K562 (cell line): ENCODE measurements around the gene EN1. TPM values are rescaled to one million over a fixed set of nuclear protein-coding genes. Genes with fewer than 3 reads are reported as not detected.

Source experiments
- CREB3 ChIP-seq: fragments of 450-650 bp; conservative IDR thresholded peaks from 2 replicates; pipeline ENCODE4 v1.6.1; 2016; ENCODE audit warnings: missing genetic modification characterization, low read depth, mild to moderate bottlenecking, missing compliant biosample characterization, moderate library complexity
- NELFE ChIP-seq: IDR thresholded peaks from 2 replicates; pipeline ENCODE4 v1.6.1; 2011; ENCODE audit warnings: mild to moderate bottlenecking; ENCODE audit not compliant: insufficient read depth, insufficient read length
- POLR3A ChIP-seq: IDR thresholded peaks from 2 replicates; pipeline ENCODE4 v1.6.1; 2011; ENCODE audit warnings: borderline replicate concordance, mild to moderate bottlenecking, moderate library complexity; ENCODE audit not compliant: insufficient read length, insufficient read depth; ENCODE audit errors: extremely low read depth
- RAD21 ChIP-seq, 2 experiments: fragments of 250-450 bp in 1 of 2; fragments of 450-650 bp in 1 of 2; sonication (Bioruptor Pico) in 1 of 2; formaldehyde crosslinking in 1 of 2; IDR thresholded peaks in 1 of 2; conservative IDR thresholded peaks in 1 of 2; 2 replicates each; pipeline versions ENCODE4 v1.4.0 to v1.8.0; 2020 to 2022; ENCODE audit warnings: mild to moderate bottlenecking in 2 of 2, moderate library complexity in 1 of 2
- SMARCC2 ChIP-seq: fragments of 450-650 bp; IDR thresholded peaks from 2 replicates; pipeline ENCODE4 v1.6.1; 2017; ENCODE audit warnings: antibody characterized with exemption, moderate library complexity, mild to moderate bottlenecking, low read depth
- ZBTB40 ChIP-seq, 2 experiments: fragments of 450-650 bp in 1 of 2; sonication (generic) in 1 of 2; formaldehyde crosslinking in 1 of 2; IDR thresholded peaks; 2 replicates each; pipeline versions ENCODE4 v1.7.1 to v1.9.0; 2016 to 2022; ENCODE audit warnings: inconsistent platforms in 1 of 2, mild to moderate bottlenecking in 1 of 2, missing genetic modification reagents in 1 of 2
- ZNF175 ChIP-seq: fragments of 200-800 bp; sonication (Bioruptor generic); IDR thresholded peaks from 2 replicates; pipeline ENCODE4 v1.6.1; 2016; ENCODE audit warnings: low read depth, mild to moderate bottlenecking, missing genetic modification characterization, missing compliant biosample characterization
- ZNF24 ChIP-seq: fragments of 450-650 bp; IDR thresholded peaks from 2 replicates; pipeline ENCODE4 v1.6.1; 2016
- ZNF518B ChIP-seq: fragments of 250-450 bp; sonication (Bioruptor Pico); IDR thresholded peaks from 2 replicates; pipeline ENCODE4 v1.5.0; 2021; ENCODE audit warnings: mild to moderate bottlenecking, moderate library complexity
- ZNF785 ChIP-seq: fragments of 250-450 bp; sonication (Bioruptor Pico); IDR thresholded peaks from 2 replicates; pipeline ENCODE4 v1.4.0; 2020; ENCODE audit warnings: mild to moderate bottlenecking
- polyA plus RNA-seq, 8 experiments: library from polyadenylated mRNA; depleted of rRNA in 4 of 8; stranded (reverse) in 5 of 8; unstranded in 3 of 8; fragments of >200 nt; fragmentation: Nextera tagmentation in 2 of 8; fragmentation: Illumina TruSeq in 1 of 8; extraction: Ambion mirVana in 2 of 8; extraction: Trizol in 1 of 8; gene quantifications; 2 replicates each; pipeline versions ENCODE4 v1.2.1 to v1.2.3, GENCODE V29; 2011 to 2014; ENCODE audit warnings: inconsistent platforms in 1 of 8, missing spikeins in 1 of 8
- total RNA-seq, 7 experiments: library from RNA; depleted of rRNA in 6 of 7; stranded (reverse); fragments of >200 nt in 6 of 7; fragmentation: Illumina TruSeq in 2 of 7; extraction: Trizol in 2 of 7; gene quantifications; 2 replicates each; pipeline versions ENCODE4 v1.2.1 to v1.2.3, GENCODE V29; 2011 to 2021; ENCODE audit warnings: low replicate concordance in 1 of 7

EN1 gene
- total and polyA plus RNA-seq, 9 of the 15 experiments (the other 6 are each of a cell fraction or from before 2014, with no cell fraction given), result 0.06 to 2.0 (median 0.51) TPM

GRCh38 chr2:118835746-118836410 lies 11.6 kb downstream of the EN1 start (continued):
- no peak for TF ChIP-seq ZBTB40 (IDR thresholded peaks at IDR 0.05)
- TF ChIP-seq ZBTB40 (CRISPR knock-in tag; IDR thresholded peaks at IDR 0.05), result no peak
- no peak for TF ChIP-seq NELFE
- no peak for TF ChIP-seq POLR3A
- TF ChIP-seq CREB3 (tag), result no peak
- no peak for TF ChIP-seq ZNF785
- TF ChIP-seq RAD21 (CRISPR knock-in tag; conservative IDR thresholded peaks at IDR 0.05 in 1 of 2, IDR thresholded peaks at IDR 0.05 in 1 of 2), result no peak
- TF ChIP-seq SMARCC2, result no peak
- TF ChIP-seq ZNF24, result no peak
- no peak for TF ChIP-seq ZNF518B (CRISPR knock-in tag)
- TF ChIP-seq ZNF175 (CRISPR knock-in tag), result no peak
